GM19099 (cell line): ENCODE results near the gene UAP1.

Experiments used
- POLR2A ChIP-seq: IDR thresholded peaks from 3 replicates; pipeline ENCODE4 v1.6.1; 2011; ENCODE audit warnings: low read depth; ENCODE audit not compliant: insufficient read length; ENCODE audit errors: extremely low read depth

UAP1 gene

GRCh38 chr1:162587761-162588260 is 26.3 kb downstream of the UAP1 start:
- TF ChIP-seq POLR2A, result no peak

- TF ChIP-seq POLR2A, result no peak
Observed at GRCh38 chr1:162590101-162590500, 28.6 kb downstream of the UAP1 start.

DNA sequence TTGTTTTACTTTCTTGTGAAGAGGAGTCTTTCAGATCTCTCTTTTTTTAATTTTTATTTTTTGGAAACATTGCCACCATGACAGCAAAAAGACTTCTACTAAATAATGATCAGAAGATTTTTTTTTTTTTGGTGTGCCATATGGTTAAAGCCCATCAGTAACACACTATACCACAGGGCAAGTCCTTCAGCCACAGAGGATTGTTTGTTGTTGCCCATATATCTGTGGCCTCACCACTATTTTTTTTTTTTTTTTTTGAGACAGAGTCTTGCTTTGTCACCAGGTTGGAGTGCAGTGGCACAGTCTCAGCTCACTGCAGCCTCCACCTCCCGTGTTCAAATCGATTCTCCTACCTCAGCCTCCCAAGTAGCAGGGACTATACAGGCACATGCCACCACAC is 29.2 kb downstream of the UAP1 start:
- TF ChIP-seq POLR2A, result no peak

- TF ChIP-seq POLR2A, result no peak
Observed at GRCh38 chr1:162596514-162597170, 35.1 kb downstream of the UAP1 start.

DNA sequence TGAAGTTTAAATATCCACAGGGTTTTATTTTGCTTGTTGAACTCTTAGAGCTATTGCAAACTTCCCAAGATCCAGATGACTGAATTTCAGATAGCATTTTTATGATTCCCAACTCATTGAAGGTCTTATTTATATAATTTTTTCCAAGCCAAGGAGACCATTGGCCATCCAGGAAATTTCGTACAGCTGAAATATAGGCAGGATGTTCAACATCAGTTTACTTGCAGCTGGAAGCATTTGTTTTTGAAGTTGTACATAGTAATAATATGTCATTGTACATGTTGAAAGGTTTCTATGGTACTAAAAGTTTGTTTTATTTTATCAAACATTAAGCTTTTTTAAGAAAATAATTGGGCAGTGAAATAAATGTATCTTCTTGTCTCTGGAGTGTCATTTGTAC is 37.9 kb downstream of the UAP1 start:
- TF ChIP-seq POLR2A, result no peak

- no peak for TF ChIP-seq POLR2A
Observed at GRCh38 chr1:162605225-162605927, 43.9 kb downstream of the UAP1 start.

- TF ChIP-seq POLR2A, result no peak
Observed at GRCh38 chr1:162609306-162609705, 47.8 kb downstream of the UAP1 start.

DNA sequence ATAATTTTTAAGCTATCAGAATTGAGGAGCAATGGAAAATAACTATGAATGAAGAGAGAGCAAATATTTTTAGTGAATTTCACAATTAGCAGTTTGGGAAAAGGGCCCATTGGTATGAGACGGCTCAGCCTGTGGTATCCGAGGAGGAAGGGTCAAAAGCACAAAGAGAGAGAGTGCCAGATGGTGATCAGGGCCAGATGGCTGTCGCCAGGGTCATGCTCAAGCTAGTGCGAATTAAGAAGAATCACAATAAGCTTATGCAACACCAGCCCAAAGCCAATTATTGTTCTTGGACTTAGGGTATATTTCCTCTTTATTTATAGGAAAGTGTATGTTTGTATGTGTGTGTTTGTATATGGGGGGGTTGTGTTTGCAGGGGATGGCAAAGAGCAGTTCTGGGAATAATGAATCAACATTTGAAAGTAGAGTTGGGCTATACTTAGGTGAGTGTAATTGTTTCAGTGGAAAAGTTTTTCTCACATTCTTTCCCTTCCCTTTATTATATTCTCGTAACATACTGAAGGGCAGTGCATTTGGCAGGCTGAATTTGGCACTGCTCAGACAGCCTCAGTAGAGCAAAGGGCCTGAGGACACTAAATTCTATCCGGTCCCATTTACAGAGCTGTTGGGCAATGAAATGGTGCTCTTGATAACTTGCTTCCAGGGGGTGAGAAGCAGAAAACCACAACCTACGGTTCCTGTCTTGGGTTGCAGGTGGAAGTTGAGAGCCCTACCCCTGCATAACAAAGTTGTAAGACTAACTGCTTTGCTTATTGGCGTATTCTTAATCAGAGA is 51.3 kb downstream of the UAP1 start:
- TF ChIP-seq POLR2A, result no peak

DNA sequence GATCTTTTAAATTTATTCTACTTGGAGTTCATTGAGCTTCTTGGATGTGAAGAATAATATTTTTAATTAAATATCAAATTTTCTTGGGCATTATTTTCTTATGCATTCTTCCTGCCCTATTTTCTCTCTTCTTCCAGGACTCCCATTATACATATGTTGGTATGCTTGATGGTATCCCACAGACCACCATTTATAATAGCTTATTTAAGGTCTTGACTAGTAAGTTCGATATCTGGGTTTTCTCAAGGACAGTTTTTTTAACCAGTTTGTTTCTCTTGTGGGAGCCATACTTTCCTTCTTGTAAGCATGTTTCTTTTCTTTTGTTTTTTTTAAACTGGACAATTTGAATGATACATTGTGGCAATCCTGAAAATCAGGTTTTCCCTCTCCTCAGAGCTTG is 55.3 kb downstream of the UAP1 start:
- TF ChIP-seq POLR2A, result no peak

DNA sequence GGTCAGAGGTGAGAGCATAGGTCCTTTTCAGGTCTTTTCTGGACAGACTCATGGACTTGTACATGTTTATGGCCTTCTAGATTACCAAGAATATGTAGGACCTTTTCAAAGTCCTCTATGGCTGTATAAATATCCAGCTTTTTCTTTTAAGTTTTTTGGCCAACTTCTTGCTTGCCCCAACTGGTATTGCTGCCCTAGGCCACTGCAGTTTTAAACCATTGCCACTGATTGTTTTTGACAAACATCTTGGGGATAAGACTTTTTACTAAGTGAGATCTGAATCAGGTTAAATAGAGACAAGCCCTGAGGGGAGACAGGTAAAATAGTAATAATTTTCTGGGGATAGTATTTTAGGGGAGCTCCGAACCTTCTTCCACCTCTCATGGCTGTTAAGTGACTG is 56.0 kb downstream of the UAP1 start:
- TF ChIP-seq POLR2A, result no peak

DNA sequence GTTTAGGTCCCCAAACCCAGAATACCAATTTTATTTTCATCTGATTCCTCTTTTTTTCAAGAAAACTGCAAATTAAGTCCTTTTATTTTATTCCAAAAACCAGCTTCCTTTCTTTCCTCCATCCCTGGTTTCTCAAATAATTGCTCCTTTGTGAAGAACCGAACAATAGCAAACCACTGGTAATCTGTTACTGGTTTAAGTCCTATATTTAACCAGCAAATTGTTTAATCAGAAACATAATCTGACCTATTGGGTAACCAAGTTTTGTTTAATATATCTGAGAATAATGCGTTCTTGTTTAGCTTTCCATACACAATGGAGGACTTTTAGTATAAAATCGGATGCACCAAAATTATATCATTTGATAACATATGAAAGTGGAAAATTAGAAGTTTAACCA is 57.6 kb downstream of the UAP1 start:
- TF ChIP-seq POLR2A, result no peak

DNA sequence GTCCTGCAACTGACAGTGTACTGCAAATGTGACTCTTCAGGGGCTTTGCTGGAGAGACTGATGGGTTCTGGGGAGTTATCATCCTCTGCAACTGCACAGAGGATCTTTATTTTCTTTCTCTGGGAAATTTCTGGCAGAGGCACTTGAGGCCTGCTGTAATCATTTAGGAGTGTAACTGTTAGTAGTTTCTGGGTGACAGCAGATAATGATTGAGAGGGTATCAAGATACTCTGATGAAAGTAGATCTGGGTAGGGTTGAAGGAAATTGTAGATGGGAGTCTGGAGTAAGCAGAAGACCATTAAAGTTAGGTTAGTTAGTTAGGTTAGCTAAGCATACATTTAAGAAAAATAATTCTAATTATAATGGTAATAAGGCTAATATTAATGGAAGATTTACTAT is 59.7 kb downstream of the UAP1 start:
- TF ChIP-seq POLR2A, result no peak

GRCh38 chr1:162625679-162626078 is 64.2 kb downstream of the UAP1 start:
- TF ChIP-seq POLR2A, result no peak

GRCh38 chr1:162626094-162626493 is 64.6 kb downstream of the UAP1 start:
- TF ChIP-seq POLR2A, result no peak

GRCh38 chr1:162626761-162627160 is 65.2 kb downstream of the UAP1 start:
- TF ChIP-seq POLR2A, result no peak

DNA sequence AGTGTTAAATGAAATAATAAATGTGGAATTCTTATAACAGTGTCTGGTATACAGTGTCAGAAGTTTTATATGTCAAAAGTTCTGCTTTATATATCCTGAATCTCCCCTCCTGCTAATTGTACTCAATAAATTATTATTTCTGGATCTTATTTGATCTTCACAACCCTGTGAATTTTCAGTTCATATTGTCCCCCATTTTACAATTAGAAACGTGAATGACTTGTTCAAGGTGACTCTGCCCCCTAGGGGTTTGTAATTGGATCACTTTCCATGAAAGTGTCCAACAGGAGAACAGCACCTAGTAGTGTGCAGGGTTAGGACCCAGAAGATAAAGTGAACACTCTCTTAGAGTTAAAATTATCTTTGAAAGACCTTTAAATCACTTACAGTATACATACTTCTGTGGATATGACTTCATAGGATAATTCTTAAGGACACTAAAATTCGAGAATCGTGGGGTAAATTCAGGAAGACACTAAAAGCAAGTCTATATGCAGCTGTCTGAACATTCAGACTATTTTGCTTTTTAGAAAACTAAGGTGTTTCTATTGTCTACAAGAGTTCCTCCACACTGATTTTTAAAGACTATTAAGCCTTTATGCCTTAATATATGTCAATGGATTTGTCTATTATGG is 66.3 kb downstream of the UAP1 start:
- no peak for TF ChIP-seq POLR2A

DNA sequence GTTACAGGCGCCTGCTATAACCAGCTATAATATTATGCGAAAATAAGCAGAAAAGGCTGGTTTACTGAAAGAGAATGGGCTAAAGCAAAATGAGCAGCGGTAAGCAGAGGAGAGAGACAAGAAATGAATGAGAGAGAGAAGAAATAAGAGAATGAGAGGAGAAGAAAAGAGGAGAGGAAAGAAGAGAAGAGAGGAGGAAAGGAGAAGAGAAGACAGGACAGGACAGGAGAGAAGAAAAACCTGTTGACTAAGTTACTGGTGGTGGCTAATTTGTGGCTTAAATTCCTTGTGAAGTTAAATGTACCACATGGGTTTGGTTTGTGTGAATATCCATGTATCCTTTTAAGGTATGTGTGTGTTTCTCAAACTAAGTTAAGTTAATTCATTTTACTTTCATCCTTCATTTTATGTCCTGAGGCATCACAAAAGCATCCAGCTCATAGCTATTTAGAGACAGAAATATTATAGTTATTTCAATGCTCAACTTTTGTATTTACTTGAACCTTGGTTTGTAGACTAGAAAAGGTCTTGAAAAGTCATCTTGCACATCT is 67.6 kb downstream of the UAP1 start:
- TF ChIP-seq POLR2A, result no peak
